ENCODE data around the gene GSN.

Gene GSN

GRCh38 chr9:121305269-121305994 is 37.5 kb downstream of the GSN start:
- H4K20me1 ChIP-seq (ENCODE audit: control insufficient read depth, insufficient read depth, low read depth, low read length) = no peaks in the 10 kb centered on the region
- H3K27me3 ChIP-seq (ENCODE audit: control insufficient read depth, low read length) = peaks cover 3% of the 10 kb centered on the region
- no peaks in the 10 kb centered on the region for H3K36me3 ChIP-seq (ENCODE audit: control insufficient read depth, low read length)
- no peak overlapping the region for H3K4me2 ChIP-seq (ENCODE audit: low read length)
- no peaks in the 10 kb centered on the region for H3K4me1 ChIP-seq (ENCODE audit: control insufficient read depth, low read length)
- H3F3A ChIP-seq (ENCODE audit: control insufficient read depth, insufficient read depth) = no peaks in the 10 kb centered on the region
- H3K27ac ChIP-seq (ENCODE audit: low read depth, low read length) = no peak overlapping the region
- H3K9me2 ChIP-seq (replicated peaks; ENCODE audit: control insufficient read depth, low read length) = no peaks in the 10 kb centered on the region
- TF ChIP-seq EZH2phosphoT487 (IDR thresholded peaks at IDR 0.05; ENCODE audit: borderline replicate concordance, low read length) = no peak
- TF ChIP-seq, protein P1, sequence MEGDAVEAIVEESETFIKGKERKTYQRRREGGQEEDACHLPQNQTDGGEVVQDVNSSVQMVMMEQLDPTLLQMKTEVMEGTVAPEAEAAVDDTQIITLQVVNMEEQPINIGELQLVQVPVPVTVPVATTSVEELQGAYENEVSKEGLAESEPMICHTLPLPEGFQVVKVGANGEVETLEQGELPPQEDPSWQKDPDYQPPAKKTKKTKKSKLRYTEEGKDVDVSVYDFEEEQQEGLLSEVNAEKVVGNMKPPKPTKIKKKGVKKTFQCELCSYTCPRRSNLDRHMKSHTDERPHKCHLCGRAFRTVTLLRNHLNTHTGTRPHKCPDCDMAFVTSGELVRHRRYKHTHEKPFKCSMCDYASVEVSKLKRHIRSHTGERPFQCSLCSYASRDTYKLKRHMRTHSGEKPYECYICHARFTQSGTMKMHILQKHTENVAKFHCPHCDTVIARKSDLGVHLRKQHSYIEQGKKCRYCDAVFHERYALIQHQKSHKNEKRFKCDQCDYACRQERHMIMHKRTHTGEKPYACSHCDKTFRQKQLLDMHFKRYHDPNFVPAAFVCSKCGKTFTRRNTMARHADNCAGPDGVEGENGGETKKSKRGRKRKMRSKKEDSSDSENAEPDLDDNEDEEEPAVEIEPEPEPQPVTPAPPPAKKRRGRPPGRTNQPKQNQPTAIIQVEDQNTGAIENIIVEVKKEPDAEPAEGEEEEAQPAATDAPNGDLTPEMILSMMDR (IDR thresholded peaks at IDR 0.05; ENCODE audit: low read depth, low read length, poor library complexity, severe bottlenecking) = no peak
- no peaks in the 10 kb centered on the region for H3K9me3 ChIP-seq (ENCODE audit: control insufficient read depth, insufficient read depth, low read length)
- no peaks in the 10 kb centered on the region for H3K79me2 ChIP-seq (ENCODE audit: control insufficient read depth, low read length)
- no peak overlapping the region for H3K4me3 ChIP-seq (ENCODE audit: low read length)

DNA sequence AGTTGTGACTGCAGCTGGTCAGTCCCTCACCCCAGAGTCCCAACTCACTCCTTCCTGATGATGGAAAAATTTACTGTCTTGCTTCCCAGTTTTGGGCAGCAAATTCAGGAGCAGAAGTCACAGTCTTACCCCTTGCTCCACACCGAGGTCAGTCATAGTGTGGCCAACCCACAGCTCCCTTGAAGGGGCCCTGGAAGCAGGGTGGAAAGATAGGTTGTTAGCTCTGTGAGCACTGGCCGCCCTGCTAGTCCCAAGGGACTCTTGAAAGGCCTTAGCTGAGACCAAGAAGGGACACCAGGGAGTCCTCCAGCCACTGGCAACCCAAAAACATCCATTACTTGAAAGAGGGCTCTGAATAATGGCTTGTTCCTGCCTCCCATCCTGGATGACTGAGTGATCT is 40.0 kb downstream of the GSN start:
- TF ChIP-seq, protein P1 (IDR thresholded peaks at IDR 0.05; ENCODE audit: low read depth, low read length, poor library complexity, severe bottlenecking) = no peak
- TF ChIP-seq EZH2phosphoT487 (IDR thresholded peaks at IDR 0.05; ENCODE audit: borderline replicate concordance, low read length) = no peak
- Histone ChIP-seq H3F3A (ENCODE audit: control insufficient read depth, insufficient read depth) (no peaks in the 10 kb centered on the region), H3K36me3 (ENCODE audit: control insufficient read depth, low read length) (no peaks in the 10 kb centered on the region)

DNA sequence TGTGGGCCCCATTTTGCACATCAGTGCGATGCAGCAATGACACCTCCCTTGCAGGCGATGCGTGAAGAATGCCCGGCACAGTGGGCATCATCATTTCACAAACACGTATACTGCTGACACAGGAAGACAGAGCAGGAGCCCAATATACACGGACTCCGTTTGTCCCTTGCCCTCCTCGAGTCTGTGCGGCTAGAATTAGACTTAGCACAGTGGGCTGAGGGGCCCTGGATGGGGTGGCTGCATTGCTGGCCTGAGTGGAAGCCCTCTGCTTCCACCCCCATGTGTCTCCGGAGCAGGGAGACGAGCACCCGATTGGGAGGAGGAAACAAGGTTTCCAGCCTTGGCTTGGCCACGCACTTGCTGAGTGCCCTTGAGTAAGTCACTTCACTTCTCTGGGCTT is 40.8 kb downstream of the GSN start:
- Histone ChIP-seq H3K4me3 (ENCODE audit: low read length) (no peak overlapping the region), H3K27me3 (ENCODE audit: control insufficient read depth, low read length) (no peaks in the 10 kb centered on the region), H3K27ac (ENCODE audit: low read depth, low read length) (no peak overlapping the region), H3K9me2 (replicated peaks; ENCODE audit: control insufficient read depth, low read length) (no peaks in the 10 kb centered on the region), H4K20me1 (ENCODE audit: control insufficient read depth, insufficient read depth, low read depth, low read length) (no peaks in the 10 kb centered on the region), H3K4me2 (ENCODE audit: low read length) (no peak overlapping the region), H3K79me2 (ENCODE audit: control insufficient read depth, low read length) (no peaks in the 10 kb centered on the region), H3K9me3 (ENCODE audit: control insufficient read depth, insufficient read depth, low read length) (no peaks in the 10 kb centered on the region), H3F3A (ENCODE audit: control insufficient read depth, insufficient read depth) (no peaks in the 10 kb centered on the region), H3K4me1 (ENCODE audit: control insufficient read depth, low read length) (no peaks in the 10 kb centered on the region), H3K36me3 (ENCODE audit: control insufficient read depth, low read length) (no peaks in the 10 kb centered on the region)
- no peak for TF ChIP-seq EZH2phosphoT487 (IDR thresholded peaks at IDR 0.05; ENCODE audit: borderline replicate concordance, low read length)
- TF ChIP-seq, protein P1 (IDR thresholded peaks at IDR 0.05; ENCODE audit: low read depth, low read length, poor library complexity, severe bottlenecking) = no peak

More for the DNA sequence above, 40.0 kb downstream of the GSN start:
- H3K27me3 ChIP-seq (ENCODE audit: control insufficient read depth, low read length) = no peaks in the 10 kb centered on the region
- H3K4me1 ChIP-seq (ENCODE audit: control insufficient read depth, low read length) = no peaks in the 10 kb centered on the region
- H3K4me3 ChIP-seq (ENCODE audit: low read length) = no peak overlapping the region
- no peaks in the 10 kb centered on the region for H3K9me2 ChIP-seq (replicated peaks; ENCODE audit: control insufficient read depth, low read length)
- H3K27ac ChIP-seq (ENCODE audit: low read depth, low read length) = no peak overlapping the region
- H3K79me2 ChIP-seq (ENCODE audit: control insufficient read depth, low read length) = no peaks in the 10 kb centered on the region
- H4K20me1 ChIP-seq (ENCODE audit: control insufficient read depth, insufficient read depth, low read depth, low read length) = no peaks in the 10 kb centered on the region
- H3K9me3 ChIP-seq (ENCODE audit: control insufficient read depth, insufficient read depth, low read length) = no peaks in the 10 kb centered on the region
- H3K4me2 ChIP-seq (ENCODE audit: low read length) = no peak overlapping the region
